ENCODE measurements around the gene UBE2I.

DNA sequence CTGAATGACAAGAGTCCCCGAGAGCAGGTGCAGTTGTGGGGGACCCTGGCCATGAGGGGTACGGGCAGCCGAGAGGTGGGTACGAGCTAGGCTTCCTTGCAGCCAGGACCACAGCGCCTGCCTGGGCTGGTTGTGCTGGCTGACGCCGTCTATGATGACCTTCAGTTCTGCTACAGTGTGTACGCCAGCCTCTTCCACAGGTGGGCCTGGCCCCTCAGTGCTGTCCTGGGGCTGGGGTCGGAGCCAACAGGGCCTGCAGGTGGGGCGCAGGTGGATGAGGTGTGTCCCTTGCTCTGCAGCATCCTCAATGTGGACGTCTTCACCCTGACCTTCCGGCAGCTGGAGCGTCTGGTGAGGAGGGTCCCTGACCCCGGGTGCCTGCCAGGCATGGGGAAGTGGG, 35.1 kb downstream of the UBE2I start:
- TF ChIP-seq, protein P1, sequence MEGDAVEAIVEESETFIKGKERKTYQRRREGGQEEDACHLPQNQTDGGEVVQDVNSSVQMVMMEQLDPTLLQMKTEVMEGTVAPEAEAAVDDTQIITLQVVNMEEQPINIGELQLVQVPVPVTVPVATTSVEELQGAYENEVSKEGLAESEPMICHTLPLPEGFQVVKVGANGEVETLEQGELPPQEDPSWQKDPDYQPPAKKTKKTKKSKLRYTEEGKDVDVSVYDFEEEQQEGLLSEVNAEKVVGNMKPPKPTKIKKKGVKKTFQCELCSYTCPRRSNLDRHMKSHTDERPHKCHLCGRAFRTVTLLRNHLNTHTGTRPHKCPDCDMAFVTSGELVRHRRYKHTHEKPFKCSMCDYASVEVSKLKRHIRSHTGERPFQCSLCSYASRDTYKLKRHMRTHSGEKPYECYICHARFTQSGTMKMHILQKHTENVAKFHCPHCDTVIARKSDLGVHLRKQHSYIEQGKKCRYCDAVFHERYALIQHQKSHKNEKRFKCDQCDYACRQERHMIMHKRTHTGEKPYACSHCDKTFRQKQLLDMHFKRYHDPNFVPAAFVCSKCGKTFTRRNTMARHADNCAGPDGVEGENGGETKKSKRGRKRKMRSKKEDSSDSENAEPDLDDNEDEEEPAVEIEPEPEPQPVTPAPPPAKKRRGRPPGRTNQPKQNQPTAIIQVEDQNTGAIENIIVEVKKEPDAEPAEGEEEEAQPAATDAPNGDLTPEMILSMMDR (conservative IDR thresholded peaks at IDR 0.05; ENCODE audit: low read depth, low read length) = no peak
- TF ChIP-seq EZH2 (IDR thresholded peaks at IDR 0.05; ENCODE audit: borderline replicate concordance, low read depth, low read length, poor library complexity, severe bottlenecking) = no peak

All from A673 (cell line).